Ascending aorta (tissue), 2 donors: ENCODE data around the gene SRRT. TPM values are rescaled to one million over a fixed set of nuclear protein-coding genes. Genes with fewer than 3 reads are reported as not detected.
A peak's percentile ranks its signal among the peaks of the same experiment; 100 is the strongest.

Experiments
- DNase-seq, 2 donors: peaks; one replicate each; pipeline ENCODE4 v3.0.0-alpha.2; 2019; ENCODE audit warnings: low spot score in 2 of 2
- H3K27ac ChIP-seq, 2 donors: fragments of 200-600 bp; sonication (generic); one replicate each; pipeline ENCODE4 v1.5.1; 2016 to 2017; ENCODE audit warnings: mild to moderate bottlenecking in 1 of 2
- H3K27me3 ChIP-seq: fragments of 200-600 bp; sonication (generic); one replicate; pipeline ENCODE4 v1.5.1; 2017
- H3K36me3 ChIP-seq, 2 donors: fragments of 200-600 bp; sonication (generic); one replicate each; pipeline ENCODE4 v1.5.1; 2016
- H3K4me1 ChIP-seq, 2 donors: fragments of 200-600 bp; sonication (generic); one replicate each; pipeline ENCODE4 v1.5.1; 2016 to 2017; ENCODE audit warnings: mild to moderate bottlenecking in 1 of 2
- H3K4me3 ChIP-seq, 2 donors: fragments of 200-600 bp; sonication (generic); one replicate each; pipeline ENCODE4 v1.5.1; 2016 to 2017; ENCODE audit warnings: mild to moderate bottlenecking in 1 of 2
- H3K9me3 ChIP-seq, 2 donors: fragments of 200-600 bp; sonication (generic); one replicate each; pipeline ENCODE4 v1.5.1; 2016
- CTCF ChIP-seq, 3 experiments: fragments of 200-600 bp in 2 of 3; fragments of 450-650 bp in 1 of 3; sonication (generic) in 2 of 3; IDR thresholded peaks; one replicate each; pipeline ENCODE4 v1.5.1; 2016 to 2019; ENCODE audit warnings: antibody characterized with exemption in 3 of 3, mild to moderate bottlenecking in 1 of 3, moderate library complexity in 1 of 3
- intact Hi-C: fragments of 100-400 bp; cut with DNase I; formaldehyde crosslinking; loops from one replicate; pipeline ENCODE4 v1.15.1; 2023
- total RNA-seq: library from RNA; depleted of rRNA; stranded (reverse); fragments of >200 nt; gene quantifications from one replicate; pipeline ENCODE4 v1.1.0, GENCODE V29; 2016

Gene SRRT
- total RNA-seq, 1 donor from 2014 or later, result 89.2 TPM

GRCh38 chr7:100836812-100837098 lies 38.1 kb upstream of the SRRT start:
- Histone ChIP-seq H3K4me3 (peak overlapping the region; percentile 35 to 55), H3K36me3 (no peaks in the 10 kb centered on the region), H3K27ac (peak overlapping the region; percentile 48 to 62), H3K27me3 (no peaks in the 10 kb centered on the region), H3K4me1 (peaks cover 0 to 3% of the 10 kb centered on the region in 2 donors), H3K9me3 (no peaks in the 10 kb centered on the region)
- TF ChIP-seq CTCF (IDR thresholded peaks at IDR 0.05), result no peak
- DNase-seq, result no peak
- intact Hi-C loops, result loop anchor here (1.0 to 5.0 kb wide), 3 partner anchors 16 to 416 kb away; partner anchors contain the start of genes POP7 and SLC12A9

DNA sequence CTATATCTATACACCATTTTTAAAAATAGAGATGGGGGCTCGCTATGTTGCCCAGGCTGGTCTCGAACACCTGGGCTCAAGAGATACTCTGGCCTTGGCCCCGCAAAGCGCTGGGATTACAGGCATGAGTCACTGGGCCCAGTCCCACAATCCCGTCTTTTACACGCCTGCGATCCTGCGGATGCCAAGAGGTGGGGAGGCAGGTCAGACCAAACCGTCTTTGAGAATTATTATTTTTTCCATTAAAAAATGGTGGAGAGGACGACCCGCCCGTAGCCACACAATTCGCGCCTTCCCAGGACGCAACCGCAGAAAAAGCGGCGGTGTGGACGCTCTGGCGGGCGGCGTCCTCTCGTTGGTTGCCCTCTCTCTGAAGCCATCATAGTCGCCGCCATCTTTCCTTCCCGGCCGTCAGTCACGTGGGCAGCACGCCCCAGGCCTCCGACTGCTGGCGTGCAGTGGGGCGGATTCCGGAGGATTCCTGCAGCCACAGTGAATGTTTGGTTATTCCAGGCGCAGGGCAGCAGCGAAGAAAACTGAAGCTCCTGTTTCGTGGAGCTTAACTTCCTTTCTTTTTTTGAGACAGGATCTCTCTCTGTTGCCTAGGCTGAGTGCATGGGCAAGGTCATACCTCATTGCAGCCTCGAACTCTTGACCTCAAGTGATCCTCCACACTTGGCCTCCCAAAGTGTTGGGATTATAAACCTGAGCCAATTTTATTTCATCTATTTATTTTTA lies 37.6 kb upstream of the SRRT start:
- DNase-seq, result peak; percentile 56 to 93
- Histone ChIP-seq H3K9me3 (no peaks in the 10 kb centered on the region), H3K27me3 (no peaks in the 10 kb centered on the region), H3K27ac (peak overlapping the region; percentile 48 to 62), H3K4me1 (peaks cover 0 to 3% of the 10 kb centered on the region in 2 donors), H3K36me3 (no peaks in the 10 kb centered on the region), H3K4me3 (peak overlapping the region; percentile 35 to 55)
- intact Hi-C loops, result loop anchor here (1.0 to 5.0 kb wide), 3 partner anchors 16 to 415 kb away; partner anchors contain the start of genes POP7 and SLC12A9
- TF ChIP-seq CTCF (IDR thresholded peaks at IDR 0.05), result no peak

DNA sequence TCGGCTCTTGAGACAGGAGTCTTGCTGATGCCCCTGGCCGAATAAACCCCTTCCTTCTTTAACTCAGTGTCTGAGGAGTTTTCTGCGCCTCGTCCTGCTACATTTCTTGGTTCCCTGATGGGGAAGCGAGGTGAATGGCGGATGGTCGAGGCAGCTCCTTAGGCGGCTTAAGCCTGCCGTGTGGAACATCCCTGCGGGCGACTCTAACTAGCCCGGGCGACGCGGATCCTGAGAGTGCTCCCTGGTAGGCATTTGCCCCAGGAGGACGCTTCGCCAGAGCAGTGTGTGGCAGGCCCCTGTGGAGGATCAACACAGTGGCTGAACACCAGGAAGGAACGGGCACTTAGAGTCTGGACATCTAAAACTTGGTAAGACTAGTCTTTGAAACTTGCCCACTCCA lies 35.5 kb upstream of the SRRT start:
- H3K27ac ChIP-seq, result no peak overlapping the region
- intact Hi-C loops, result loop anchor here (5.0 kb wide), 1 partner anchor 132 kb away; the partner anchor contains the start of gene POP7
- TF ChIP-seq CTCF (IDR thresholded peaks at IDR 0.05), result no peak

DNA sequence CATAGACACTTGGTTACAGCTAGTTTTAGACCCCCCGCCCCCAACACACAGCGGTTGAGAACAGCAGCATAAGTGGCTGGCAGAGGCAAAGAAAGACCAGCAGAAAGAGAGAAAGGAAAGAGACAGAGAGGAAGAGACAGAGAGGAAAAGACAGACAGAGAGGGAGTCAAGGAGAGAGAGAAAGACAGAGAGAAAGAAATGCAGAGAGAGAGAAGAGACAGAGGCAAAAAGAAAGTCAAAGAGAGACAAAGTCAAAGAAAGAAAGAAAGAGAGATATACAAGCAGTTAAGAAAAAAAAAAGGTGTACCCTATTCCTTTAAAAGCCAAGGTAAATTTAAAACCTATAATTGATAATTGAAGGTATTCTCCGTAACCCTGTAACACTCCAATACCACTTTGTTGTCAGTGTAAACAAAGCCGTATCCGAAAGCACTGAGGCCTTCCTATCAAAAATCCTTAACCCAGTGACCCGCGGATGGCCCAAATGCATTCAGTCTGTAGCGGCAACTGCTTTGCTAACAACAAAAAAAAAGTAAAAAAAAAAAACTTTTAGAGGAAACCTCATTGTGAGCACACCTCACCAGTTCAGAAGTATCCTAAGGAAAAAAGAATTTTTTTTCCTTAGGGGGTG lies 34.3 kb upstream of the SRRT start:
- Histone ChIP-seq H3K27me3 (no peaks in the 10 kb centered on the region), H3K4me3 (no peak overlapping the region), H3K4me1 (peaks cover 0 to 3% of the 10 kb centered on the region in 2 donors), H3K36me3 (no peaks in the 10 kb centered on the region), H3K27ac (no peak overlapping the region), H3K9me3 (no peaks in the 10 kb centered on the region)
- DNase-seq, result no peak
- TF ChIP-seq CTCF (IDR thresholded peaks at IDR 0.05), result no peak
- intact Hi-C loops, result no loop called here

More for the DNA sequence above, 35.5 kb upstream of the SRRT start:
- no peaks in the 10 kb centered on the region for H3K36me3 ChIP-seq
- no peak for DNase-seq
- no peaks in the 10 kb centered on the region for H3K27me3 ChIP-seq
- no peaks in the 10 kb centered on the region for H3K9me3 ChIP-seq
- H3K4me3 ChIP-seq, result no peak overlapping the region
- peaks cover 0 to 3% of the 10 kb centered on the region in 2 donors for H3K4me1 ChIP-seq

DNA sequence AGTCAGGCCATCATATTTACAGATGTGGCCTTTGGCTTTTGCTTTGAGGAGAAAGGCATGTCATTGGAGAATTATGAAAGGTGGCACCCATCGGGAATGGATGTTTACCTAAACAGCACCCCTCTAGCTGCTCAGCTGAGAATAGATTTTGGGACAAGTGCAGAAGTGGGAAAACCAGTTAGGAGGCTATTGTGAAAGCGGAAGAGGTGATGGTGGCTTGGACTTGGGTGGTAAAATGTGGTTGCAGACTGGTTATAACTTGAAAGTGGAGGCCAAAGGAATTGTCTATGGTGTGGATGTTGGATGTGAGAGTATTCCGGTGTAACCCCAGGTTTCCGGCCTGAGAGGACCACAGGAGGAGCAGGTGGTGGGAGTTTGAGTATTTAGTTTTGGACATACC lies 27.5 kb upstream of the SRRT start:
- Histone ChIP-seq H3K4me3 (no peak overlapping the region), H3K9me3 (no peaks in the 10 kb centered on the region), H3K27ac (no peak overlapping the region), H3K27me3 (no peaks in the 10 kb centered on the region), H3K36me3 (no peaks in the 10 kb centered on the region), H3K4me1 (peaks cover 3% of the 10 kb centered on the region in 2 donors)
- TF ChIP-seq CTCF (IDR thresholded peaks at IDR 0.05), result no peak
- intact Hi-C loops, result no loop called here
- DNase-seq, result no peak
